ENCODE results near the gene FAM219A.

The FAM219A gene

DNA sequence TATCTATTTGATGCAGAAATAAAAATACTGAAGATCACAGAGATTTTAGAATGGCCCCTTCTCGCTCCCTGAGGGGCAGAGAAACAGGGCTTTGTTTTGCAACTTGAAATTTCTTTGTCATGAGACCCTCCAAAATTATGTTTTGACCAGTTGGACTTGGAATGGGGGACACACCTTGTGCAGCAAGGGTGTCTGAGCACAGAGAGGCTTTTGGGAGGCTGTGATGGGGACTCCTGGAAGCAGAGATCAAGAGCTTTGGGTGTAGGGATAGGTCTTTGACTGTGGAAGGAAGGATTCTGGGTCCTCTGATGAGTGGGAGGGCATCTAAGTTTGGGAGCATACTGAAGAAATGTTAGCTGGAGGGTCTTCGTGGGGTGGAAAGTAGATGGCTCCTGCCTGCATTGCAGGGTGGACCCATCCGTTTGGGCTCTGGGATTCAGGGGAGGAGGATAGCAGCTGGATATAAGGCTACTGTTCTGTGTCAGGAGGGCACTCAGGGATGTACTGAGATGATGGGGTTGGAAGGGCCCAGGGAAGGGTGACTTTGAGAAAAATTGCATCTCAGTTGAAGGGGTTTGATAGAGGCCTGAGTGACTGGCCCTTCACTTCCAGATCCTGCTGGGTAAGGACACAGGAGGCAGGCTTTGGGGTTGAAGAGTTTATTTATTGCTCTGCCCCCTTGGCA, 79.9 kb downstream of the FAM219A start:
- TF ChIP-seq, protein P1, sequence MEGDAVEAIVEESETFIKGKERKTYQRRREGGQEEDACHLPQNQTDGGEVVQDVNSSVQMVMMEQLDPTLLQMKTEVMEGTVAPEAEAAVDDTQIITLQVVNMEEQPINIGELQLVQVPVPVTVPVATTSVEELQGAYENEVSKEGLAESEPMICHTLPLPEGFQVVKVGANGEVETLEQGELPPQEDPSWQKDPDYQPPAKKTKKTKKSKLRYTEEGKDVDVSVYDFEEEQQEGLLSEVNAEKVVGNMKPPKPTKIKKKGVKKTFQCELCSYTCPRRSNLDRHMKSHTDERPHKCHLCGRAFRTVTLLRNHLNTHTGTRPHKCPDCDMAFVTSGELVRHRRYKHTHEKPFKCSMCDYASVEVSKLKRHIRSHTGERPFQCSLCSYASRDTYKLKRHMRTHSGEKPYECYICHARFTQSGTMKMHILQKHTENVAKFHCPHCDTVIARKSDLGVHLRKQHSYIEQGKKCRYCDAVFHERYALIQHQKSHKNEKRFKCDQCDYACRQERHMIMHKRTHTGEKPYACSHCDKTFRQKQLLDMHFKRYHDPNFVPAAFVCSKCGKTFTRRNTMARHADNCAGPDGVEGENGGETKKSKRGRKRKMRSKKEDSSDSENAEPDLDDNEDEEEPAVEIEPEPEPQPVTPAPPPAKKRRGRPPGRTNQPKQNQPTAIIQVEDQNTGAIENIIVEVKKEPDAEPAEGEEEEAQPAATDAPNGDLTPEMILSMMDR (IDR thresholded peaks at IDR 0.05; ENCODE audit: insufficient read depth, low read depth, low read length, missing control alignments), result no peak
- H3K4me3 ChIP-seq (ENCODE audit: low read depth, low read length), result no peak overlapping the region
- no peak for DNase-seq (ENCODE audit: low read depth)

DNA sequence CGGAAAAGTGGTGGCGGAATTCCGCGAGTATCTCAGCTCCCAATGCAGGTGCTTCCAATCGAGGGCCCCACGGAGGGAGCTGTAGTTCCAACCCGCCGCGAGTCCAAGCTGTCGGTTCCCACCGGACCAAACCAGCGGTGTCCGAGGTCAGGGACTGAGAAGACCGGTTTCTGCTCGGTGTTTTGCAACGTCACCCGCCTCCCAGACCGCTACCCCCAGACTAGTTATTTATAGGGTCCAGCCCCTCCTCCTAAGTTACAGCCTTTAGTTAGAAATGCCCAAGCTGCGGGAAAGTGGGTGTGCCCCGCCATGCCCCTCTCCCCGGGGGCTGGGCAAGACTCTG, 81.0 kb downstream of the FAM219A start:
- TF ChIP-seq, protein P1 (IDR thresholded peaks at IDR 0.05; ENCODE audit: insufficient read depth, low read depth, low read length, missing control alignments), result no peak
- DNase-seq (ENCODE audit: low read depth), result no peak
- peak overlapping the region; percentile 72 for H3K4me3 ChIP-seq (ENCODE audit: low read depth, low read length)

DNA sequence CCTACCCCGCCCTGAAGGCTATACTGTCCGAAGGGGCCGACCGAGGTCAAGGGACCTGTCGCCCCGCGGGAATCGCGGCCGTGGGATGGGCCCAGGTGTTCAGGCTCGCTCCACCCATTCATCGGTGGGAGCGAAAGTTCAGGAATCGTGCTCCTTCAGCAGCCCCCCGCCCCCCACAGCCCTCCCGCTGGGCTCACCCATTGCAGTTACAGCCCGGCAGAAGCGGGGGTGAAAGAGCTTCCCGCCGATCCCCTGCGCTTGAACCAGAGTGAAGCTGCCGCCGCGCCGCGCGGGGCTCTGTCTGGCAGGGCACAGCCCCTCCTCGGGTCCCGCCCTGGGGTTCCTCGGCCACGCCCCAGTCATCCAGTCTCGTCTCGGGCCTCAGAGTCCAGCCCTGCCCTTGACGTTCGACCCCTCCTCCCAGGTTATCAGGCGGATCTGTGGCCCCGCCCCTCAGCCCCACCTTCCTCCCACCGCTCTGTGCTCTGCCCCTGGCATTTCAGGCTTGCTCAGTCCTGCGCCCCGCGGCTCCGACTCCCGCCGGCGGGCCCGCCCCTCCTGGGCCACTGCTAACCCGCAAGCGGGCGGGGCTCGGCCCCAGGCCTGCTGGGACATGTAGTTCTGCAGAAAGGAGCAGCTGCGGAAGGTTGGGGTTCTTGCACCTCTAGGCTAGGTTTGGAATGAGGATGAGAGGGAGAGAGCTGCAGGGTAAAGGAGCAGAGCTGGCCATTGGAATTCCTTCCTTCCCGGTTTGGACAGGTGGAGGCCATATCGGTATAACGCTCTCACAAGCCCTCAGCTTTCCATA, 81.6 kb downstream of the FAM219A start, which contains the start of gene MYORG:
MYORG (minus strand) TSS at position 303 of the 808 bp plus-strand sequence. CDS start 3,955 bp downstream, outside the sequence.
- TF ChIP-seq, protein P1 (IDR thresholded peaks at IDR 0.05; ENCODE audit: insufficient read depth, low read depth, low read length, missing control alignments), result no peak
- peak within 1 kb of the TSS; percentile 72 for H3K4me3 ChIP-seq (ENCODE audit: low read depth, low read length)
- DNase-seq (ENCODE audit: low read depth), result peak; percentile 98

DNA sequence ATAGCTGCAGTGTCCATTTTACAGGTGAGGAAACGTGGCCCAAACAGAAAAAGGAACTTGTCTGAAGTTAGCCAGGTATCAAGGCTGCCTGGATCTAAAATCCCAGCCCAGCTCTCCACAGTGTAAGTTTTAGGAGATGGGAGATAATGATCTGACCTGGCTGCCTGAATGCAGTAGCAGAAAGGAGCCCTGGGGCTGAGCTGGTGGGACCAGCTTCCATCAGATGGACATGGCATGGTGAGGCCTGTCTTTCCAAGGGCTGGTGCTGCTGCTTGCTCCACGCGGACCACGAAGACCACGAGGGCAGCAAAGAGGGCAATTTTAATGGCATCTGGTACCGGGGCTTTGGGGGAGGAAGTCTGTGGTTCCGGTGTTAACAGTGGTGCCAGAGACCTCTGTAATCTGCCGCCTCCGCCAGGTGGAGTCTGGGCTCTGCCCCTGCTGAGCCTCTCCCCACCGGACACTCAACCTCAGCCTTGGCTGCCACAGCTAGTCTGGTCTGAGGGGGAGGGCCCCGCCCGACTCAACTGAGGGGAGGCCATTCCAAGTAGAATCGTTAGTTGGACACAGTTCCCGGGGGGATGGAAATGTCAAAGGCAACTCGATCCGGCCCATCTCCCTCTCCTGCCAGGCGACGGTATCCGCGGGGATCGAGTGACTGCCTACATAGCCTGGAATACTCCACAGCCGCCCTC, 82.3 kb downstream of the FAM219A start:
- H3K4me3 ChIP-seq (ENCODE audit: low read depth, low read length), result peak overlapping the region; percentile 72
- DNase-seq (ENCODE audit: low read depth), result peak; percentile 70

DNA sequence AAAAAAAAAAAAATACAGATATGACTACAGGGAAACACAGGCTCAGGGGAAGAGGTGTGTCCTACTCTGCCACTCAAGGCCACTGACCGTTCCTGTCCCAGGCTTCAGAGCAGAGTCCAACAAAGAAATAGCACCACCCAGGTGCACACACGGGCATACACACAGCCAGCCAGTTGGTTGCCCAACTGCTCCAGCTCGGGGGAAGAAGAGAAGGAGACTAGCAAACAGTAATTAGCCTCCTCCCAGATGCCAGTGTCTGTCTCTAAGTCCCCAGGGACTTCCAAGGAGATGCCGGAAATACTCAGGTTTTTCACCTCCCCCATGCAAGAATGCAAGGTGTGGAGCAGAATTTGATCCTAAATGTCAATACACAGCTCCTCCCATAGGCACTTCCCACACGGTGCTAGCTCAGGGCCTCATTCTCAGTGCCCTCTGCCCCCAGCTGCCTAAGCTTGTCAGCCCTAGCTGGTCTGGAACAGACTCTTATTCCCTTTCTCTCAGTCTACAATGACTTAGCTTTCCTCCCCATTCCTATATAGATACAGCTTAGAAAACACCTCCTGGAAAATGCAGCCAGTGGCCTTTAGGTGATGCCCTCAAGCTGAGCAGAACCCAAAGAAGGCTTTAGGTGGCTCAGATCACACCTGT, 83.3 kb downstream of the FAM219A start:
- DNase-seq (ENCODE audit: low read depth), result no peak
- H3K4me3 ChIP-seq (ENCODE audit: low read depth, low read length), result no peak overlapping the region
- TF ChIP-seq, protein P1 (IDR thresholded peaks at IDR 0.05; ENCODE audit: insufficient read depth, low read depth, low read length, missing control alignments), result no peak

More for the DNA sequence above, 82.3 kb downstream of the FAM219A start:
- TF ChIP-seq, protein P1 (IDR thresholded peaks at IDR 0.05; ENCODE audit: insufficient read depth, low read depth, low read length, missing control alignments), result peak; percentile 30

DNA sequence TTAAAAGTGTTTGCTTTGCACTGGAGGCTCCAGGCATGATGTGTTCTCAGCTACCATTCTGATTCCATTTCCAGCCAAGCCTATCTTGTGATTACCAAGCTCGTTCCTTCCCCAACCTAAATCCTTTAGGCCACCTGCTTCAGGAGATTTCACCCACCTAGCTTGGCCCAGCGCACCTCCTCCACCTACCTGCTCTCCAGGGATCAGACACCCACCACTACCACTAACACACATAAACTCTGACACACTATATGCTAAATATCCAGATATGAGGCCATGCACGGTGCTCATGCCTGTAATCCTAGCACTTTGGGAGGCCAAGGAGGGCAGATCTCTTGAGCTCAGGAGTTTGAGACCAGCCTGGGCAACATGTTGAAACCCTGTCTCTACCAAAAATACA, 84.0 kb downstream of the FAM219A start:
- DNase-seq (ENCODE audit: low read depth), result no peak
- H3K4me3 ChIP-seq (ENCODE audit: low read depth, low read length), result no peak overlapping the region
- TF ChIP-seq, protein P1 (IDR thresholded peaks at IDR 0.05; ENCODE audit: insufficient read depth, low read depth, low read length, missing control alignments), result no peak

Data from GM12865 (cell line).